ENCODE data around the gene TMEM18.

- TF ChIP-seq CTCF (IDR thresholded peaks at IDR 0.05; ENCODE audit: low read length) (peak; percentile 77), EZH2 (optimal IDR thresholded peaks at IDR 0.05; ENCODE audit: low read depth, low read length) (no peak), EZH2phosphoT487 (IDR thresholded peaks at IDR 0.05; ENCODE audit: low read length) (no peak)
These were observed 37.0 kb upstream of the TMEM18 start for GRCh38 chr2:714005-714741.

All from MM.1S (cell line).